Measurements from ENCODE around the gene SYDE1.

The SYDE1 gene

DNA sequence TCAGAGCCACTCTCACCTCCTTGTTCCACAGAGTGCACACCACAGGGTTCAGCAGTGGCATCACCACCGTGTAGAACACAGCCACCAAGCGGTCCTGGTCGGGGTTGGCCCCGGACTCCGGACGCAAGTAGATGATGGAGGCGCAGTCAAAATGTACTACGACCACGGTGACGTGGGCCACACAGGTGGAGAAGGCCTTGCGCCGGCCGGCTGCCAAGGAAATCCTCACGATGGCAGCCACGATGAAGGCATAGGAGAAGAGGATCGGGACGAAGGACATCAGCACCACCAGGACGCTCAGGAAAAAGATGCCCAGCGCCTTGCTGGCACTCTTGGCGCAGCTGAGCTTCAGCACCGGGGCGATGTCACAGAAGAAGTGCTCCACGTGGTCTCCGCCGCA, 33.9 kb downstream of the SYDE1 start:
- no peaks in the 10 kb centered on the region for H3K36me3 ChIP-seq (replicated peaks)
- no peaks in the 10 kb centered on the region for H3K27me3 ChIP-seq (replicated peaks)
- TF ChIP-seq, protein P1, sequence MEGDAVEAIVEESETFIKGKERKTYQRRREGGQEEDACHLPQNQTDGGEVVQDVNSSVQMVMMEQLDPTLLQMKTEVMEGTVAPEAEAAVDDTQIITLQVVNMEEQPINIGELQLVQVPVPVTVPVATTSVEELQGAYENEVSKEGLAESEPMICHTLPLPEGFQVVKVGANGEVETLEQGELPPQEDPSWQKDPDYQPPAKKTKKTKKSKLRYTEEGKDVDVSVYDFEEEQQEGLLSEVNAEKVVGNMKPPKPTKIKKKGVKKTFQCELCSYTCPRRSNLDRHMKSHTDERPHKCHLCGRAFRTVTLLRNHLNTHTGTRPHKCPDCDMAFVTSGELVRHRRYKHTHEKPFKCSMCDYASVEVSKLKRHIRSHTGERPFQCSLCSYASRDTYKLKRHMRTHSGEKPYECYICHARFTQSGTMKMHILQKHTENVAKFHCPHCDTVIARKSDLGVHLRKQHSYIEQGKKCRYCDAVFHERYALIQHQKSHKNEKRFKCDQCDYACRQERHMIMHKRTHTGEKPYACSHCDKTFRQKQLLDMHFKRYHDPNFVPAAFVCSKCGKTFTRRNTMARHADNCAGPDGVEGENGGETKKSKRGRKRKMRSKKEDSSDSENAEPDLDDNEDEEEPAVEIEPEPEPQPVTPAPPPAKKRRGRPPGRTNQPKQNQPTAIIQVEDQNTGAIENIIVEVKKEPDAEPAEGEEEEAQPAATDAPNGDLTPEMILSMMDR (IDR thresholded peaks at IDR 0.05; ENCODE audit: low read depth, low read length, missing control alignments), result no peak
- DNase-seq, result no peak
- no peak overlapping the region for H3K27ac ChIP-seq
- no peak overlapping the region for H3K4me3 ChIP-seq (ENCODE audit: low read depth, low read length)
- in situ Hi-C loops (cut with HindIII; ENCODE audit: low pct_ligation_motif_present, low sequenced_read_pairs), result no loop called here

DNA sequence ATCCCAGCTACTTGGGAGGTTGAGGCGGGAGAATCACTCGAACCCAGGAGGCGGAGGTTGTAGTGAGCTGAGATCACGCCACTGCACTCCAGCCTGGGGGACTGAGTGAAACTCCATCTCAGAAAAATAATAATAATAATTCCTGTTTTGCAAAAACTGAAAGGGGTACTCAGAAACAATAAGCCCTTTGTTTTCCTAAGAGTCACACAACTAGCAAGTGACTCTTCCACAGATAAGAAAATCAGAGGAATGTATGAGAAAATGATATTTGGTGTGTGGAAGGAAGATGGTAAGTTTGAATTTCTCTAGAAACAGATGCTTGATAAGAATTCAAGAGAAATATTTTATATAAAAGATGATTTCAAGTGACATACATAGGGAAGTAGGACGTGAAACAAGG, 35.1 kb downstream of the SYDE1 start:
- no peaks in the 10 kb centered on the region for H3K36me3 ChIP-seq (replicated peaks)
- no peaks in the 10 kb centered on the region for H3K27me3 ChIP-seq (replicated peaks)
- DNase-seq, result no peak
- H3K27ac ChIP-seq, result no peak overlapping the region
- TF ChIP-seq, protein P1 (IDR thresholded peaks at IDR 0.05; ENCODE audit: low read depth, low read length, missing control alignments), result no peak
- in situ Hi-C loops (cut with HindIII; ENCODE audit: low pct_ligation_motif_present, low sequenced_read_pairs), result no loop called here
- no peak overlapping the region for H3K4me3 ChIP-seq (ENCODE audit: low read depth, low read length)

DNA sequence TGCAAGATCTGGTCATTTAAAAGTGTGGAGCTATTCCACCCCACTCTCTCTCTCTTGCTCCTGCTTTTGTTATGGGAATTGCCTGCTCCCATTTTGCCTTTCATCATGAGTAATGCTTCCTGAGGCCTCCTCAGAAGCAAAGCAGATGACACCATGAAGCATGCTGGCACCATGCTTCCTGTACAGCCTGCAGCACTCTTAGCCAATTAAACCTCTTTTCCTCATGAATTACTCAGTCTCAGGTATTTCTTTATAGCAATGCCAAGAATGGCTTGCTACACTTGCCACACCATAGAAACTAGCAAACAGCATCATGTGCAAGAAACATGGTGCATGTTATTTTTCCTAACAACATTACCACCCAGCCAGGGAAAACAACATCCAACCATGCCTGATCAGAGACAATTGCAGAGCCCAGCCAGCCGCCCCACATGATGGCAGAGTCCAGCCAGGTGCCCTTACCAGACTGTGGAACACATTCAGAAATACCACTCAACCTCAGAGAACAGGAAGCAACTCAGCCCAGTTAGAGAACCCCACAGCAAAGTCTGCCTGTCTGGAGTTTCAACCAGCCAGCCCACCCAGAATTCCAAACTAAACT, 36.9 kb downstream of the SYDE1 start:
- in situ Hi-C loops (cut with HindIII; ENCODE audit: low pct_ligation_motif_present, low sequenced_read_pairs), result no loop called here
- H3K27me3 ChIP-seq (replicated peaks), result no peaks in the 10 kb centered on the region
- H3K27ac ChIP-seq, result no peak overlapping the region
- no peaks in the 10 kb centered on the region for H3K36me3 ChIP-seq (replicated peaks)
- no peak overlapping the region for H3K4me3 ChIP-seq (ENCODE audit: low read depth, low read length)
- TF ChIP-seq, protein P1 (IDR thresholded peaks at IDR 0.05; ENCODE audit: low read depth, low read length, missing control alignments), result no peak
- no peak for DNase-seq

DNA sequence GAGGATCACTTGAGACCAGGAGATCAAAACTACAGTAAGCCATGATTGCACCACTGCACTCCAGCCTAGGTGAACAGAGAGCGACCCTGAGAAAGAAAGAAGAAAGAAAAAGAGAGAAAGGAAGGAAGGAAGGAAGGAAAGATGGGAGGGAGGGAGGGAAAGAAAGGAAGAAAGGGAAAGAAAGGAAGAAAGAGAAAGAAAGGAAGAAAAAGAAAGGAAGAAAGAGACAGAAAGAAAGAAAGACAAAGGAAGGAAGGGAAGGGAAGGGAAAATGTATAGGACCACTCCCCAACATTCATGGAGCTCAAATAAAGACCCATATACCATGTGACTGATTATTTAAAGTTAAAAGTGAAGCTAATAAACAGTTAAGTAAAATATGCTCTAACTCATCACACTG, 39.9 kb downstream of the SYDE1 start:
- no peak overlapping the region for H3K4me3 ChIP-seq (ENCODE audit: low read depth, low read length)
- in situ Hi-C loops (cut with HindIII; ENCODE audit: low pct_ligation_motif_present, low sequenced_read_pairs), result no loop called here
- H3K36me3 ChIP-seq (replicated peaks), result no peaks in the 10 kb centered on the region
- TF ChIP-seq, protein P1 (IDR thresholded peaks at IDR 0.05; ENCODE audit: low read depth, low read length, missing control alignments), result no peak
- DNase-seq, result no peak
- H3K27ac ChIP-seq, result no peak overlapping the region
- no peaks in the 10 kb centered on the region for H3K27me3 ChIP-seq (replicated peaks)

DNA sequence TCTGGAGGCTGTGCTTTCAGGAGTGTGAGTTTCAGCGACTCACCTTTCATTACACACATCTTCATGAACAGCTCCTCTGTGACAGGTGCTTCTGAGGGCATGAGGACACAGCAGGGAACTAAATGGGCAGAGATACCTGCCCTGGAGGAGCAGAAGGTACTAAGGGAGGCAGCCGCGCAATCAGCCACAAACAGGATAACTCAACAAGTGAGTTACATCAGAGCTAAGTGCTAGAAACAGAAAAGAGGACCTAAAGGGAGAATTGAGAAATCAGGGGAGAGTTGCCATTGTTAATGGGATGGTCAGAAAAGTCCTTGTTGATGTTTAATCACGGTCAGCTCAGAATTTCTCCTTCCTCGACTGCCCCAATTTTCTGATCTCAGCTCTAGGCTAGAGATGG, 42.5 kb downstream of the SYDE1 start:
- in situ Hi-C loops (cut with HindIII; ENCODE audit: low pct_ligation_motif_present, low sequenced_read_pairs), result no loop called here
- H3K27ac ChIP-seq, result no peak overlapping the region
- TF ChIP-seq, protein P1 (IDR thresholded peaks at IDR 0.05; ENCODE audit: low read depth, low read length, missing control alignments), result no peak
- no peak for DNase-seq
- no peaks in the 10 kb centered on the region for H3K36me3 ChIP-seq (replicated peaks)
- no peak overlapping the region for H3K4me3 ChIP-seq (ENCODE audit: low read depth, low read length)
- H3K27me3 ChIP-seq (replicated peaks), result no peaks in the 10 kb centered on the region

DNA sequence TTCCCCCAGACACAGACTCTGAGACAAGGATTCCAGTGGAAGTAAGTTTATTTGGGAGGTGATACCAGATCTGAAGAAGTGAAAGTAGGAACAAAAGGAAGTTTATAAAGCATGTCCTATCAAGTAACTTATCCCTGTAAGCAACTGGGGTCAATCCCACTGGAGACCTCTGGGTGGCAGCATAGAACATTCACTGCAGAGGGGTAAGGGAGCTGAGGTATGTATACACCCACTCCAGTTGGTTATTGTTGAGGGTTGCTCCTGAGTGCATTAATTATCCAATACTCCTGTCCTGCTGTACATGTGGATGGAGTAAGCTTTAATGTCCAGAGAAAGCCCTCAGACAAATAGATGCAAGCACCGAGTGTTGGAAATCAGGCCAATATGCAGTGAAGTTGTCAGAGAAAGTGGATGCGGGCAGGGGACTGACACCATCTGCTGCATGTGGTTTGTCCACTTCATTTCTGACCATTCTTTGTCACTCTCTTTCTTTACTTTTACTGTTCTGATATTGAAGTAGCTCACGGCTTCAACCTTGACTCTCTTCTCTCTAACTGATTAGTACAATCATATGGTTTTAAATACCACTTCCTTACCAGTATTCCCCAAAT, 46.9 kb downstream of the SYDE1 start:
- TF ChIP-seq, protein P1 (IDR thresholded peaks at IDR 0.05; ENCODE audit: low read depth, low read length, missing control alignments), result peak; percentile 81
- in situ Hi-C loops (cut with HindIII; ENCODE audit: low pct_ligation_motif_present, low sequenced_read_pairs), result no loop called here
- Histone ChIP-seq H3K36me3 (replicated peaks) (no peaks in the 10 kb centered on the region), H3K27me3 (replicated peaks) (no peaks in the 10 kb centered on the region), H3K27ac (no peak overlapping the region), H3K4me3 (ENCODE audit: low read depth, low read length) (no peak overlapping the region)
- peak; percentile 60 for DNase-seq

Measured in brain microvascular endothelial cell (primary cell).